K562 (cell line): ENCODE measurements around the gene MGAT1. TPM values are rescaled to one million over a fixed set of nuclear protein-coding genes. Genes with fewer than 3 reads are reported as not detected.

ENCODE experiments used
- E2F6 ChIP-seq, 2 experiments: IDR thresholded peaks; 2 replicates each; pipeline ENCODE4 v1.6.1; 2011; ENCODE audit warnings: borderline replicate concordance in 1 of 2, control low read depth in 1 of 2, low read depth in 1 of 2, low read length in 1 of 2, mild to moderate bottlenecking in 1 of 2, mixed read lengths in 1 of 2, moderate library complexity in 1 of 2; ENCODE audit not compliant: insufficient read depth in 1 of 2, insufficient read length in 1 of 2, poor library complexity in 1 of 2, severe bottlenecking in 1 of 2; ENCODE audit errors: extremely low read depth in 1 of 2
- ESRRB ChIP-seq: fragments of 250-450 bp; sonication (Bioruptor Pico); IDR thresholded peaks from 2 replicates; pipeline ENCODE4 v1.5.0; 2020; ENCODE audit warnings: mild to moderate bottlenecking, moderate library complexity, borderline replicate concordance
- HNRNPUL1 ChIP-seq: fragments of 200-400 bp; formaldehyde crosslinking; IDR thresholded peaks from 2 replicates; pipeline ENCODE4 v1.6.1; 2017; ENCODE audit warnings: low read length
- KDM4B ChIP-seq, 2 experiments: fragments of 450-650 bp in 1 of 2; sonication (generic) in 1 of 2; IDR thresholded peaks; 2 replicates each; pipeline ENCODE4 v1.6.1; 2016 to 2017; ENCODE audit warnings: borderline replicate concordance in 2 of 2, antibody characterized with exemption in 1 of 2, low read depth in 1 of 2, mild to moderate bottlenecking in 1 of 2
- MAFF ChIP-seq: IDR thresholded peaks from 2 replicates; pipeline ENCODE4 v1.6.1; 2012; ENCODE audit warnings: low read length, improper control_type of control experiment
- RB1 ChIP-seq: fragments of 450-650 bp; IDR thresholded peaks from 2 replicates; pipeline ENCODE4 v1.6.1; 2017; ENCODE audit warnings: low read depth, mild to moderate bottlenecking
- SMAD1 ChIP-seq: fragments of 150-350 bp; IDR thresholded peaks from 2 replicates; pipeline ENCODE4 v1.6.1; 2014; ENCODE audit warnings: low read length, low read depth; ENCODE audit not compliant: partially characterized antibody
- SREBF1 ChIP-seq: fragments of 150-350 bp; IDR thresholded peaks from 2 replicates; pipeline ENCODE4 v1.6.1; 2014; ENCODE audit warnings: antibody characterized with exemption, low read depth, low read length, borderline replicate concordance
- ZBTB43 ChIP-seq: sonication (generic); formaldehyde crosslinking; IDR thresholded peaks from 2 replicates; pipeline ENCODE4 v1.8.0; 2023; ENCODE audit warnings: mild to moderate bottlenecking, missing genetic modification reagents
- ZNF140 ChIP-seq: fragments of 250-450 bp; sonication (Bioruptor Pico); IDR thresholded peaks from 2 replicates; pipeline ENCODE4 v1.8.0; 2021; ENCODE audit warnings: moderate library complexity, mild to moderate bottlenecking, inconsistent platforms
- polyA plus RNA-seq, 8 experiments: library from polyadenylated mRNA; depleted of rRNA in 4 of 8; stranded (reverse) in 5 of 8; unstranded in 3 of 8; fragments of >200 nt; fragmentation: Nextera tagmentation in 2 of 8; fragmentation: Illumina TruSeq in 1 of 8; extraction: Ambion mirVana in 2 of 8; extraction: Trizol in 1 of 8; gene quantifications; 2 replicates each; pipeline versions ENCODE4 v1.2.1 to v1.2.3, GENCODE V29; 2011 to 2014; ENCODE audit warnings: inconsistent platforms in 1 of 8, missing spikeins in 1 of 8
- total RNA-seq, 7 experiments: library from RNA; depleted of rRNA in 6 of 7; stranded (reverse); fragments of >200 nt in 6 of 7; fragmentation: Illumina TruSeq in 2 of 7; extraction: Trizol in 2 of 7; gene quantifications; 2 replicates each; pipeline versions ENCODE4 v1.2.1 to v1.2.3, GENCODE V29; 2011 to 2021; ENCODE audit warnings: low replicate concordance in 1 of 7
- TF ChIP-seq, protein P1 (sequence below): fragments of 200-600 bp; sonication (generic); IDR thresholded peaks from one replicate; pipeline ENCODE4 v1.6.1; 2012; ENCODE audit warnings: mild to moderate bottlenecking, low read depth, low read length, inconsistent platforms

Gene MGAT1
- total and polyA plus RNA-seq, 9 of the 15 experiments (the other 6 are each of a cell fraction or from before 2014, with no cell fraction given) = 3.9 to 82.7 (median 44.5) TPM

DNA sequence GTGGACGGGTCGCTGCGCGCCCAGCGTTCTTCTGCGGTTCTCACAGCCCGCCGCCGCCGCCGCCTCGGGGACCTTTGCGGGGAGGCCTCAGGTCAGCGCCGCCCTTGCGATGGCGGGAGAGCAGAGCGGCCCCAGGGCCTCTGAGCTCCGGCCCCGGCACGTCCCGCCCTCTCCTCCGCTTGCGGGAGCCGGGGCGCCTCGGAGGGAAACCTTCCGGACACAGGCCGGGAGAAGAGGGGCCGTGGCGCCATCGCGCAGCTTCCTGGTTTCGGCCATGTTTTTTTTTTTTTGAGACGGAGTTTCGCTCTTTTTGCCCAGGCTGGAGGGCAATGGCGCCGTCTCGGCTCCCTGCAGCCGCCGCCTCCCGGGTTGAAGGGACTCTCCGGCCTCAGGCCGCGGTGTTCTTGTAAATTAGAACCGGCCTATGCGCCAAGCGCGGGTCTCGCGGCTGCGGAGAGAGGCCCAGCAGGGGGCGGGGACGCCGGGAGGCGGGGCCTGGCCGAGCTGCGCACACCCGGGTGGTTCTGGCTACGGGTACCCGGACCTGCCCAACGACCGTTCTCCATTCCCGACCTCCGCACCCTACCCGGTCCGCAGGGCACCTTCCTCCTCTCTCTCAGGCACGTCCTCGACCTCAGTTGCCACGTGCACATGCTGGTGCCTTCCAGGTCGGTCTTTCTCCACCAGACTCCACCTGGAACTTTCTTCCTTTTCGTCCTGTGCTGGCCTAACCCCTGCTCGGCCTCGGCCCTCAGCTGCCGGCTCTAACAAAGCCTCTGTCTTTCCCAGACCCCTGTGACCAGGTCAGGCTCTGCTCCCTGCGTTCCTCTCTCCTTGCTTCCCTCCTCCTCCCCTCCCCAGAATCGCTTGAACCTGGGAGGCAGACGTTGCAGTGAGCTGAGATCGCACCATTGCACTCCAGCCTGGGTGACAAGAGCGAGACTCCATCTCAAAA is 28.8 kb upstream of the MGAT1 start (continued):
- TF ChIP-seq, protein P1, sequence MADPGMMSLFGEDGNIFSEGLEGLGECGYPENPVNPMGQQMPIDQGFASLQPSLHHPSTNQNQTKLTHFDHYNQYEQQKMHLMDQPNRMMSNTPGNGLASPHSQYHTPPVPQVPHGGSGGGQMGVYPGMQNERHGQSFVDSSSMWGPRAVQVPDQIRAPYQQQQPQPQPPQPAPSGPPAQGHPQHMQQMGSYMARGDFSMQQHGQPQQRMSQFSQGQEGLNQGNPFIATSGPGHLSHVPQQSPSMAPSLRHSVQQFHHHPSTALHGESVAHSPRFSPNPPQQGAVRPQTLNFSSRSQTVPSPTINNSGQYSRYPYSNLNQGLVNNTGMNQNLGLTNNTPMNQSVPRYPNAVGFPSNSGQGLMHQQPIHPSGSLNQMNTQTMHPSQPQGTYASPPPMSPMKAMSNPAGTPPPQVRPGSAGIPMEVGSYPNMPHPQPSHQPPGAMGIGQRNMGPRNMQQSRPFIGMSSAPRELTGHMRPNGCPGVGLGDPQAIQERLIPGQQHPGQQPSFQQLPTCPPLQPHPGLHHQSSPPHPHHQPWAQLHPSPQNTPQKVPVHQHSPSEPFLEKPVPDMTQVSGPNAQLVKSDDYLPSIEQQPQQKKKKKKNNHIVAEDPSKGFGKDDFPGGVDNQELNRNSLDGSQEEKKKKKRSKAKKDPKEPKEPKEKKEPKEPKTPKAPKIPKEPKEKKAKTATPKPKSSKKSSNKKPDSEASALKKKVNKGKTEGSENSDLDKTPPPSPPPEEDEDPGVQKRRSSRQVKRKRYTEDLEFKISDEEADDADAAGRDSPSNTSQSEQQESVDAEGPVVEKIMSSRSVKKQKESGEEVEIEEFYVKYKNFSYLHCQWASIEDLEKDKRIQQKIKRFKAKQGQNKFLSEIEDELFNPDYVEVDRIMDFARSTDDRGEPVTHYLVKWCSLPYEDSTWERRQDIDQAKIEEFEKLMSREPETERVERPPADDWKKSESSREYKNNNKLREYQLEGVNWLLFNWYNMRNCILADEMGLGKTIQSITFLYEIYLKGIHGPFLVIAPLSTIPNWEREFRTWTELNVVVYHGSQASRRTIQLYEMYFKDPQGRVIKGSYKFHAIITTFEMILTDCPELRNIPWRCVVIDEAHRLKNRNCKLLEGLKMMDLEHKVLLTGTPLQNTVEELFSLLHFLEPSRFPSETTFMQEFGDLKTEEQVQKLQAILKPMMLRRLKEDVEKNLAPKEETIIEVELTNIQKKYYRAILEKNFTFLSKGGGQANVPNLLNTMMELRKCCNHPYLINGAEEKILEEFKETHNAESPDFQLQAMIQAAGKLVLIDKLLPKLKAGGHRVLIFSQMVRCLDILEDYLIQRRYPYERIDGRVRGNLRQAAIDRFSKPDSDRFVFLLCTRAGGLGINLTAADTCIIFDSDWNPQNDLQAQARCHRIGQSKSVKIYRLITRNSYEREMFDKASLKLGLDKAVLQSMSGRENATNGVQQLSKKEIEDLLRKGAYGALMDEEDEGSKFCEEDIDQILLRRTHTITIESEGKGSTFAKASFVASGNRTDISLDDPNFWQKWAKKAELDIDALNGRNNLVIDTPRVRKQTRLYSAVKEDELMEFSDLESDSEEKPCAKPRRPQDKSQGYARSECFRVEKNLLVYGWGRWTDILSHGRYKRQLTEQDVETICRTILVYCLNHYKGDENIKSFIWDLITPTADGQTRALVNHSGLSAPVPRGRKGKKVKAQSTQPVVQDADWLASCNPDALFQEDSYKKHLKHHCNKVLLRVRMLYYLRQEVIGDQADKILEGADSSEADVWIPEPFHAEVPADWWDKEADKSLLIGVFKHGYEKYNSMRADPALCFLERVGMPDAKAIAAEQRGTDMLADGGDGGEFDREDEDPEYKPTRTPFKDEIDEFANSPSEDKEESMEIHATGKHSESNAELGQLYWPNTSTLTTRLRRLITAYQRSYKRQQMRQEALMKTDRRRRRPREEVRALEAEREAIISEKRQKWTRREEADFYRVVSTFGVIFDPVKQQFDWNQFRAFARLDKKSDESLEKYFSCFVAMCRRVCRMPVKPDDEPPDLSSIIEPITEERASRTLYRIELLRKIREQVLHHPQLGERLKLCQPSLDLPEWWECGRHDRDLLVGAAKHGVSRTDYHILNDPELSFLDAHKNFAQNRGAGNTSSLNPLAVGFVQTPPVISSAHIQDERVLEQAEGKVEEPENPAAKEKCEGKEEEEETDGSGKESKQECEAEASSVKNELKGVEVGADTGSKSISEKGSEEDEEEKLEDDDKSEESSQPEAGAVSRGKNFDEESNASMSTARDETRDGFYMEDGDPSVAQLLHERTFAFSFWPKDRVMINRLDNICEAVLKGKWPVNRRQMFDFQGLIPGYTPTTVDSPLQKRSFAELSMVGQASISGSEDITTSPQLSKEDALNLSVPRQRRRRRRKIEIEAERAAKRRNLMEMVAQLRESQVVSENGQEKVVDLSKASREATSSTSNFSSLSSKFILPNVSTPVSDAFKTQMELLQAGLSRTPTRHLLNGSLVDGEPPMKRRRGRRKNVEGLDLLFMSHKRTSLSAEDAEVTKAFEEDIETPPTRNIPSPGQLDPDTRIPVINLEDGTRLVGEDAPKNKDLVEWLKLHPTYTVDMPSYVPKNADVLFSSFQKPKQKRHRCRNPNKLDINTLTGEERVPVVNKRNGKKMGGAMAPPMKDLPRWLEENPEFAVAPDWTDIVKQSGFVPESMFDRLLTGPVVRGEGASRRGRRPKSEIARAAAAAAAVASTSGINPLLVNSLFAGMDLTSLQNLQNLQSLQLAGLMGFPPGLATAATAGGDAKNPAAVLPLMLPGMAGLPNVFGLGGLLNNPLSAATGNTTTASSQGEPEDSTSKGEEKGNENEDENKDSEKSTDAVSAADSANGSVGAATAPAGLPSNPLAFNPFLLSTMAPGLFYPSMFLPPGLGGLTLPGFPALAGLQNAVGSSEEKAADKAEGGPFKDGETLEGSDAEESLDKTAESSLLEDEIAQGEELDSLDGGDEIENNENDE = no peak
- TF ChIP-seq ZNF140 (CRISPR knock-in tag) (no peak), KDM4B (IDR thresholded peaks at IDR 0.05; ENCODE audit: borderline replicate concordance in 2 of 2, low read depth in 1 of 2) (peak in 1 of 2 experiments; percentile 22; a peak in 1 of 4 replicates), ESRRB (CRISPR knock-in tag) (no peak), HNRNPUL1 (no peak), RB1 (no peak; the same call in 1 of the 2 replicates), SMAD1 (no peak), ZBTB43 (CRISPR knock-in tag) (no peak), E2F6 (IDR thresholded peaks at IDR 0.05; ENCODE audit: borderline replicate concordance in 1 of 2, extremely low read depth in 1 of 2, insufficient read depth in 1 of 2, insufficient read length in 1 of 2, low read depth in 1 of 2, low read length in 1 of 2, poor library complexity in 1 of 2, severe bottlenecking in 1 of 2) (peak; percentile 66 to 87), SREBF1 (no peak), MAFF (no peak)
